GM20000 (cell line): ENCODE results near the gene EPC2.
"Not testable (repeated sequence)": the region's sequence is repeated elsewhere in the genome, so short reads cannot be mapped to it uniquely, and the experiment has no call there.

Experiments
- DNase-seq: peaks from one replicate; pipeline ENCODE4 v3.0.0; 2012; ENCODE audit warnings: low spot score
- CTCF ChIP-seq: IDR thresholded peaks from 2 replicates; pipeline ENCODE4 v1.5.1; 2012; ENCODE audit warnings: mild to moderate bottlenecking, control low read depth; ENCODE audit errors: extremely low read depth, missing control alignments

The EPC2 gene

GRCh38 chr2:148756292-148756975 lies 111.9 kb downstream of the EPC2 start:
- TF ChIP-seq CTCF, result no peak

GRCh38 chr2:148764815-148765214 lies 120.3 kb downstream of the EPC2 start:
- no peak for TF ChIP-seq CTCF
- no peak for DNase-seq

More at GRCh38 chr2:148756292-148756975, 111.9 kb downstream of the EPC2 start:
- DNase-seq, result no peak

GRCh38 chr2:148770047-148770446 lies 125.5 kb downstream of the EPC2 start:
- no peak for TF ChIP-seq CTCF

GRCh38 chr2:148781544-148781943 lies 137.0 kb downstream of the EPC2 start:
- no peak for TF ChIP-seq CTCF

More at GRCh38 chr2:148770047-148770446, 125.5 kb downstream of the EPC2 start:
- DNase-seq, result no peak

GRCh38 chr2:148789059-148789458 lies 144.5 kb downstream of the EPC2 start:
- no peak for DNase-seq
- TF ChIP-seq CTCF, result no peak

More at GRCh38 chr2:148781544-148781943, 137.0 kb downstream of the EPC2 start:
- no peak for DNase-seq

- not testable (repeated sequence) for DNase-seq
Observed at GRCh38 chr2:148790172-148790571, 145.6 kb downstream of the EPC2 start.

GRCh38 chr2:148794558-148794957 lies 150.0 kb downstream of the EPC2 start:
- no peak for TF ChIP-seq CTCF
- DNase-seq, result no peak
